Activated naive CD8-positive, alpha-beta T cell treated with anti-CD3 and anti-CD28 coated beads, Interleukin-2, amount 50 U/mL, for 24 hours (primary cell): ENCODE data around the gene SLC10A4.

Source experiments
- ATAC-seq: fragments of 150-1000 bp; cut with Tn5 transposase; one replicate; pipeline ENCODE4 v1.10.0; 2021
- DNase-seq: peaks from one replicate; pipeline ENCODE4 v3.0.0; 2021
- H3K27ac Mint-ChIP-seq: one replicate; pipeline ENCODE4 v1.8.0; 2021; ENCODE audit warnings: mild to moderate bottlenecking, mixed read lengths
- H3K27me3 Mint-ChIP-seq: one replicate; pipeline ENCODE4 v1.8.0; 2021; ENCODE audit warnings: mixed read lengths
- H3K36me3 Mint-ChIP-seq: one replicate; pipeline ENCODE4 v1.8.0; 2021; ENCODE audit warnings: low read depth, mixed read lengths
- H3K4me1 Mint-ChIP-seq: one replicate; pipeline ENCODE4 v1.8.0; 2021; ENCODE audit warnings: mixed read lengths
- H3K4me3 Mint-ChIP-seq: one replicate; pipeline ENCODE4 v1.8.0; 2021; ENCODE audit warnings: mild to moderate bottlenecking, moderate library complexity, mixed read lengths
- H3K9me3 Mint-ChIP-seq: one replicate; pipeline ENCODE4 v1.8.0; 2021; ENCODE audit warnings: mixed read lengths

SLC10A4 gene

GRCh38 chr4:48499551-48500066 lies 16.5 kb downstream of the SLC10A4 start:
- Mint-ChIP-seq H3K27ac (no peak overlapping the region), H3K9me3 (no peaks in the 10 kb centered on the region), H3K36me3 (peaks cover 21% of the 10 kb centered on the region), H3K4me1 (peaks cover 21% of the 10 kb centered on the region), H3K4me3 (no peak overlapping the region), H3K27me3 (no peaks in the 10 kb centered on the region)
- DNase-seq (no peak), ATAC-seq (peak; percentile 43)

- H3K27me3 Mint-ChIP-seq: no peaks in the 10 kb centered on the region
- no peak overlapping the region for H3K4me3 Mint-ChIP-seq
- H3K4me1 Mint-ChIP-seq: peaks cover 21% of the 10 kb centered on the region
- DNase-seq (no peak), ATAC-seq (no peak)
- no peak overlapping the region for H3K27ac Mint-ChIP-seq
- H3K36me3 Mint-ChIP-seq: peaks cover 29% of the 10 kb centered on the region
- H3K9me3 Mint-ChIP-seq: no peaks in the 10 kb centered on the region
Measured at GRCh38 chr4:48503233-48504025, 20.3 kb downstream of the SLC10A4 start.

- H3K27me3 Mint-ChIP-seq: no peaks in the 10 kb centered on the region
- peaks cover 28% of the 10 kb centered on the region for H3K36me3 Mint-ChIP-seq
- no peaks in the 10 kb centered on the region for H3K9me3 Mint-ChIP-seq
- ATAC-seq (no peak), DNase-seq (no peak)
- H3K27ac Mint-ChIP-seq: no peak overlapping the region
- peaks cover 18% of the 10 kb centered on the region for H3K4me1 Mint-ChIP-seq
- no peak overlapping the region for H3K4me3 Mint-ChIP-seq
Measured at GRCh38 chr4:48504026-48504330, 20.8 kb downstream of the SLC10A4 start.

GRCh38 chr4:48504352-48504751 lies 21.2 kb downstream of the SLC10A4 start:
- Mint-ChIP-seq H3K9me3 (no peaks in the 10 kb centered on the region), H3K27ac (no peak overlapping the region), H3K36me3 (peaks cover 28% of the 10 kb centered on the region)

GRCh38 chr4:48506716-48507115 lies 23.6 kb downstream of the SLC10A4 start:
- no peak for DNase-seq
- no peak overlapping the region for H3K27ac Mint-ChIP-seq
- H3K9me3 Mint-ChIP-seq: no peaks in the 10 kb centered on the region
- H3K27me3 Mint-ChIP-seq: no peaks in the 10 kb centered on the region
- peaks cover 5% of the 10 kb centered on the region for H3K4me1 Mint-ChIP-seq
- peaks cover 26% of the 10 kb centered on the region for H3K36me3 Mint-ChIP-seq
- H3K4me3 Mint-ChIP-seq: no peak overlapping the region
- no peak for ATAC-seq

More at GRCh38 chr4:48504352-48504751, 21.2 kb downstream of the SLC10A4 start:
- no peak for DNase-seq
- no peak for ATAC-seq
- H3K4me1 Mint-ChIP-seq: peaks cover 15% of the 10 kb centered on the region
- no peak overlapping the region for H3K4me3 Mint-ChIP-seq
- H3K27me3 Mint-ChIP-seq: no peaks in the 10 kb centered on the region

DNA sequence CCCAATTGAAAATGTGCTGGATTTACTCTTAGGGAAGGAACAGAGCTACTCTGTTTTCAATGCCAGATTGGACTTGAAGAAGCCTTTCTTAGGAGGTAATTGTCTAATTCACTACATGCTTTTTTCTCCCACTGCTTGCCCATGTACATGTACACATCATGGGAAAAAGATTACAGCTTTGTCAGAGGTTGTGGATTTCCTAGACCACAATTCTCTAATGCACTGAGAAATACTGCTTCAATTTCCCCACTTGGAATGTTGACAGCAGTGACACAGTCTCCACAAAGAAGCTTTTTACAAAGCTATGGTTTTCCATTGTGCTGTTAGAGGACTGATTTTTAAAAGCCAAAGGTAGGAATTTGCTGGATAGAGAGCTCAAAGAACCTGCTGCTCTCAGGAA lies 26.4 kb downstream of the SLC10A4 start:
- Mint-ChIP-seq H3K36me3 (peaks cover 40% of the 10 kb centered on the region), H3K27me3 (no peaks in the 10 kb centered on the region)
- DNase-seq: no peak

DNA sequence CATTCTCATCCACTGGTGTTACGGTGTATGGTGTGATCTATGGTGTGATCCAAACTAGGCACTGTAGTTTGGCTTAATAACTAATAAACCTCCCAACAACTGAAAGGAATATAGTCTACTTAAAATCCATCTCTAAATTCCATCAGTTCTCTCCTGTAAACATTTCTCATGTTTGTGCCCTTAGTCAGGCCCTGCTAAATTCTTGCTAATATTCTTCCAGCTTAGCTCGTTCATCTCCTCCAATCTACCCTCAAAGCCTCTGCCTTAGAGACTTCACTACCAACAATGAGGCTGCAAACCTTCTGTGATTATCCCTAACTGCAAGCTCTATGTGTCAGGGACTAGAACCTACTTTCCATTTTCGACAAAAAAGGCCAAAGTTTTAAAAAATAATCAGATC lies 35.0 kb downstream of the SLC10A4 start:
- H3K27ac Mint-ChIP-seq: no peak overlapping the region
- H3K4me1 Mint-ChIP-seq: no peaks in the 10 kb centered on the region
- H3K9me3 Mint-ChIP-seq: no peaks in the 10 kb centered on the region
- no peak overlapping the region for H3K4me3 Mint-ChIP-seq
- peaks cover 34% of the 10 kb centered on the region for H3K36me3 Mint-ChIP-seq
- no peaks in the 10 kb centered on the region for H3K27me3 Mint-ChIP-seq
- no peak for DNase-seq
- no peak for ATAC-seq

More for the DNA sequence above, 26.4 kb downstream of the SLC10A4 start:
- Mint-ChIP-seq H3K4me3 (no peak overlapping the region), H3K4me1 (no peaks in the 10 kb centered on the region), H3K9me3 (no peaks in the 10 kb centered on the region), H3K27ac (no peak overlapping the region)
- ATAC-seq: no peak

DNA sequence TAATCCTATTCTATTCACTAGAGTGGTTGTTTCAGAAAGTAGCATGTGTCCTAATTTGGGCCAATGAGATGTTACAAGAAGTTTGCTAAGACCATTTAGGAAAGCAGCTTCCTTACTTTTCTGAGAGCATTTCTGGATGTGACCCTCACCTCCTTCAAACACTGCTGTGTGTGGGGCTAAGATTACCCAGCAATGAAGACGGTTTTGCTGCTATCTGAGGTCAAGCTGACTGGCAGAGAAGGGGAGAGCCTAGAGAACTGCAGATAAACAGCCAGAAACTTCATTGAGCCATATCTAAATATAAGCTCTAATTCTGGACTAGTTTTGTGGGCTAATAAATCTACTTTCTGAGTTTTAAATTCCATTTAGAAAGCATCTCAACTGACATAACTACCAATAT lies 43.3 kb downstream of the SLC10A4 start:
- no peaks in the 10 kb centered on the region for H3K4me1 Mint-ChIP-seq
- H3K4me3 Mint-ChIP-seq: no peak overlapping the region
- no peaks in the 10 kb centered on the region for H3K27me3 Mint-ChIP-seq
- H3K9me3 Mint-ChIP-seq: no peaks in the 10 kb centered on the region
- DNase-seq (no peak), ATAC-seq (no peak)
- H3K36me3 Mint-ChIP-seq: peaks cover 37% of the 10 kb centered on the region
- H3K27ac Mint-ChIP-seq: no peak overlapping the region

DNA sequence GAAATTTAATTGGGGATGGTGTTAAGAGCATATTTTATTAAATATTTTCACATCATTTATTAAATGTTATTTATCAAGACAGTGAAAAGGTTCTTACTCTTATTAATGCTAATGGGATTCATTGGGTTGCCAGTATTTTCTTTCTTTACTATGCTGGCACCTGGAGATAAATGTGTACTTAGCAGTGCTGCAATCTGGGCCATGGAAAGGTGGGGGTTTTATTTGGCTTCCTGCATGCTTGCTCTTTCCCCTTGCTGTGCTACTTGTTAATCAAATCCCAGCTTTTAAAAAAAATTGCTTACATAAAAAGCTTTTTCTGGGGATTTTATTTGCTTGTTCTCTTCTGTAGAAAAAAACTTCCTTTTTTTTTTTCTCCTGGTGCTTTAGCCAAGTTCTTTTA lies 55.2 kb downstream of the SLC10A4 start:
- Mint-ChIP-seq H3K27ac (no peak overlapping the region), H3K4me1 (no peaks in the 10 kb centered on the region), H3K9me3 (no peaks in the 10 kb centered on the region), H3K36me3 (peaks cover 25% of the 10 kb centered on the region), H3K27me3 (no peaks in the 10 kb centered on the region), H3K4me3 (no peak overlapping the region)
- DNase-seq: no peak
- ATAC-seq: no peak
